GM23248 (cell line): ENCODE results near the gene HECTD4. TPM values are rescaled to one million over a fixed set of nuclear protein-coding genes. Genes with fewer than 3 reads are reported as not detected.

Experiments
- microRNA-seq: library from miRNA; unstranded; fragments of <30 nt; microRNA quantifications from one replicate; pipeline ENCODE4, GENCODE V29; 2016; ENCODE audit warnings: borderline number of aligned reads
- polyA plus RNA-seq: library from polyadenylated mRNA; unstranded; fragments of >200 nt; fragmentation: Nextera tagmentation; extraction: Ambion mirVana; gene quantifications from 2 replicates; pipeline ENCODE4 v1.2.1, GENCODE V29; 2016
- small RNA-seq: library from RNA; depleted of rRNA; stranded (forward); fragments of <200 nt; gene quantifications from one replicate; pipeline ENCODE3, GENCODE V24; 2014; ENCODE audit warnings: low read depth, low replicate concordance
- total RNA-seq: library from RNA; depleted of rRNA; stranded (reverse); fragments of >200 nt; shearing (Covaris generic); gene quantifications from 2 replicates; pipeline ENCODE4 v1.2.3, GENCODE V29; 2014; rRNA removed

HECTD4 gene
- total and polyA plus RNA-seq, 2 experiments from 2014 or later = 7.5 to 8.9 TPM

Small RNA genes within 50 kb of the gene (microRNA-seq; reads per million reads assigned to microRNA genes)
- gene MIR6861 = not detected

Small RNA genes within 50 kb of the gene (small RNA-seq; reads per million reads assigned to genes)
- not detected for gene RF00019

Other genes starting within 250 kb of the HECTD4 start
- 1,076 and 1,254 TPM in 2 replicates for gene RPL6, start 27.2 kb upstream of the HECTD4 start, total RNA-seq
- 372 and 391 TPM in 2 replicates for gene RPL6, start 27.2 kb upstream of the HECTD4 start, polyA plus RNA-seq
- 71.5 and 89.5 TPM in 2 replicates for gene PTPN11, start 36.5 kb upstream of the HECTD4 start, total RNA-seq
- 78.0 and 82.3 TPM in 2 replicates for gene PTPN11, start 36.5 kb upstream of the HECTD4 start, polyA plus RNA-seq